Muscle of leg (tissue), 11 donors: ENCODE data around the gene F8. TPM values are rescaled to one million over a fixed set of nuclear protein-coding genes. Genes with fewer than 3 reads are reported as not detected.

Experiments
- DNase-seq: peaks from one replicate; pipeline ENCODE4 v3.0.0; 2013
- H3K27ac ChIP-seq: one replicate; pipeline ENCODE4 v1.5.1; 2013; ENCODE audit warnings: mild to moderate bottlenecking, low read length, control low read depth
- H3K27me3 ChIP-seq: one replicate; pipeline ENCODE4 v1.6.1; 2013; ENCODE audit warnings: low read length; ENCODE audit not compliant: control insufficient read depth, insufficient read depth
- H3K36me3 ChIP-seq: one replicate; pipeline ENCODE4 v1.6.1; 2013; ENCODE audit warnings: low read length; ENCODE audit not compliant: control insufficient read depth, insufficient read depth
- H3K4me1 ChIP-seq: one replicate; pipeline ENCODE4 v1.6.1; 2013; ENCODE audit warnings: low read length; ENCODE audit not compliant: control insufficient read depth, insufficient read depth
- H3K4me3 ChIP-seq: one replicate; pipeline ENCODE4 v1.5.1; 2013; ENCODE audit warnings: low read length, control low read depth
- H3K9me3 ChIP-seq: replicated peaks from 2 replicates; pipeline ENCODE4 v1.6.1; 2013; ENCODE audit warnings: low read depth, low read length; ENCODE audit not compliant: control insufficient read depth
- WGBS: methylation state at CpG from one replicate; pipeline ENCODE4 v1.1.5; 2013; ENCODE audit warnings: missing lambda C conversion rate; ENCODE audit not compliant: insufficient coverage; 5-methylcytosine and 5-hydroxymethylcytosine counted together
- polyA plus RNA-seq, 8 donors: library from polyadenylated mRNA; unstranded; fragments of 120-200 nt; gene quantifications; one replicate each; pipeline versions ENCODE4 v1.2.1 to v1.2.3, GENCODE V29; 2013; ENCODE audit warnings: inconsistent platforms in 1 of 8, low replicate concordance in 1 of 8; ENCODE audit not compliant: insufficient read length in 8 of 8, insufficient read depth in 1 of 8
- total RNA-seq: library from RNA; stranded (reverse); fragments of 120-200 nt; gene quantifications from one replicate; pipeline ENCODE4 v1.2.4, GENCODE V29; 2013

Gene F8
- total and polyA plus RNA-seq, 9 donors = 3.6 to 7.0 (median 5.0) TPM

DNA sequence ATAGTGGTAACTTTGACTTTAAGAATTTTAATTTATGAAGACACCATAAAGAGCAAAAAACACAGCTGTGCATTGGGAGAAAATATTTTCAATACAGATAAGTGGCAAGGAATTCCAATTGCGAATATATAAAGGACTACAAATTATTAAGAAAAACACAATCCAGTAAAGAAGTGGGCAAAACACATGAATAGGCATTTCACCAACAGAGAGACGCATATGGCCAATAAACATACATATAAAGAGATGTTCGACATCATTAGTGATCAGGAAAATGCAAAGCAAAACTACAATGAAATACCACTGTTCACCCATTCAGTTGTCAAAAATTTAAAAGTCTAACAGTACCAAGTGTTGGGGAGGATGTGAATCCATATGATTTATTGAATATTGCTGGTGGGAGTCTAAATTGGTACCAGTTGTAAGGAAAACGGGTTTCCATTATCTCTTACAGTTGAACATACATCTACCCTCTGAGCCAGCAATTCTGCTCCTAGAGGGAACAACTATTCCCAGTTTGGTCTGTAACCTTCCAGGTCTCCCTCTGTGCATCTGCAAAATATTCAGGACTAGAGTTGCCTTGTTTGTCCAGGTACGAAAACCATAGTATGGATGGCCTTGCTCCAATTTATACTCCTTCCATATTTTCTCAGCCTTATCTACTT is 215.6 kb downstream of the F8 start:
- no peak for DNase-seq
- Histone ChIP-seq H3K9me3 (peaks cover 5% of the 10 kb centered on the region), H3K36me3 (no peaks in the 10 kb centered on the region), H3K4me1 (peaks cover 9% of the 10 kb centered on the region), H3K27ac (no peak overlapping the region), H3K27me3 (no peaks in the 10 kb centered on the region), H3K4me3 (no peak overlapping the region)
- 76% methylated on average over 2 of the region's 5 CpGs for WGBS

GRCh38 chrX:154805696-154806091 is 216.8 kb downstream of the F8 start:
- peaks cover 9% of the 10 kb centered on the region for H3K4me1 ChIP-seq
- no peaks in the 10 kb centered on the region for H3K36me3 ChIP-seq
- H3K27me3 ChIP-seq = no peaks in the 10 kb centered on the region
- peak overlapping the region; percentile 73 for H3K4me3 ChIP-seq
- no peak for DNase-seq
- H3K9me3 ChIP-seq = peaks cover 5% of the 10 kb centered on the region
- no peak overlapping the region for H3K27ac ChIP-seq
- WGBS = 38% methylated on average over 12 of the region's 13 CpGs

DNA sequence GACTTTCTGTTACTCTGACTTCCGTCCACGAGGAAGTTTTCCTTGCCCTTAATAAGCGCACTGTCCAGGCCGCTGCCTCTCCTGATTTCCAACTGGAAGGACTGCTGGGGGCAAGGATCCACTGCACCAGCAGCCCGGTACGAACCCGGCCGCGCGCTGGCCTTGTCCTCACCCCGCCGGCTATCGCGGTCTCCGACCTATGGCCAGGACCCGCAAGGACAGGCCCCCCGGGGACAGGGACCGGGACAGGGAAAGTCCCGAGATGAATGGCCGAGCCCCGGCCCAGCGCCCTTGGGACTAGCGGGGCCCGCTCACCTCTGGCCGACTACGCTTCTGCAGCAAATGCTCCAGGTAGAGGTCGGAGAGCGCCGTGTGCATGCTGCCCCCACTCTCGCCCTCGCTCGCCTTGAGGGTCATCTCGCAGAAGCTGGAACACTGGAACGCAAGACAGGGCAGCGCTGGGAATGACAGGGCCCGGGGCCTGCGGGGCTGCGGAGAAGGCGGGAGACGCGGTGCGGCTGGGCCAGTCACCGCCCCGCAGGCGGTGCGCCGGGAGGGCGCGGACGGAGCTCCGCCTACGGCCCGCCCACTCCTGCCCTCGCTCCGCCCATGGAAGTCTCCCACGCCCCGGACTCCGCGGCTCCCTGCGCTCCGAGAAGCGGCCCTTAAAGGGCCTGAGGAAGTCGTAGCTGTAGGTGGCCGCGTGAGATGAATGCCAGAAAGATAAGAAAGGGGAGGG is 217.4 kb downstream of the F8 start, which contains the start of gene MPP1:
TSS of gene MPP1 (minus strand) at position 529 of the 739 bp plus-strand sequence. CDS start at position 417, 112 bp downstream.
- H3K9me3 ChIP-seq = peaks cover 5% of the 10 kb centered on the region
- WGBS = 26% methylated on average over 58 of the region's 65 CpGs
- peak; percentile 85 for DNase-seq

GRCh38 chrX:154804261-154804956 is 218.1 kb downstream of the F8 start:
- Histone ChIP-seq H3K9me3 (peaks cover 5% of the 10 kb centered on the region), H3K4me3 (peak overlapping the region; percentile 73), H3K27ac (peak overlapping the region; percentile 47), H3K4me1 (peaks cover 14% of the 10 kb centered on the region), H3K36me3 (no peaks in the 10 kb centered on the region), H3K27me3 (no peaks in the 10 kb centered on the region)
- DNase-seq = no peak
- 50% methylated on average over 4 of the region's 7 CpGs for WGBS

More for the DNA sequence above, 217.4 kb downstream of the F8 start, which contains the start of gene MPP1:
- Histone ChIP-seq H3K4me1 (peaks cover 9% of the 10 kb centered on the region), H3K27me3 (no peaks in the 10 kb centered on the region), H3K27ac (peak within 1 kb of the TSS; percentile 47), H3K36me3 (no peaks in the 10 kb centered on the region), H3K4me3 (peak within 1 kb of the TSS; percentile 73)

- Histone ChIP-seq H3K27ac (no peak overlapping the region), H3K36me3 (no peaks in the 10 kb centered on the region), H3K4me1 (peaks cover 15% of the 10 kb centered on the region), H3K4me3 (no peak overlapping the region), H3K27me3 (no peaks in the 10 kb centered on the region), H3K9me3 (peaks cover 5% of the 10 kb centered on the region)
- WGBS = 67% methylated on average over 2 of the region's 2 CpGs
- no peak for DNase-seq
Measured at GRCh38 chrX:154802947-154803346, 219.6 kb downstream of the F8 start.

- H3K27ac ChIP-seq = no peak overlapping the region
- no peaks in the 10 kb centered on the region for H3K27me3 ChIP-seq
- H3K4me1 ChIP-seq = peaks cover 10% of the 10 kb centered on the region
- H3K9me3 ChIP-seq = no peaks in the 10 kb centered on the region
- DNase-seq = peak; percentile 22
- 72% methylated on average over 3 of the region's 8 CpGs for WGBS
- H3K36me3 ChIP-seq = no peaks in the 10 kb centered on the region
- H3K4me3 ChIP-seq = no peak overlapping the region
Measured at GRCh38 chrX:154800478-154801210, 221.9 kb downstream of the F8 start.

DNA sequence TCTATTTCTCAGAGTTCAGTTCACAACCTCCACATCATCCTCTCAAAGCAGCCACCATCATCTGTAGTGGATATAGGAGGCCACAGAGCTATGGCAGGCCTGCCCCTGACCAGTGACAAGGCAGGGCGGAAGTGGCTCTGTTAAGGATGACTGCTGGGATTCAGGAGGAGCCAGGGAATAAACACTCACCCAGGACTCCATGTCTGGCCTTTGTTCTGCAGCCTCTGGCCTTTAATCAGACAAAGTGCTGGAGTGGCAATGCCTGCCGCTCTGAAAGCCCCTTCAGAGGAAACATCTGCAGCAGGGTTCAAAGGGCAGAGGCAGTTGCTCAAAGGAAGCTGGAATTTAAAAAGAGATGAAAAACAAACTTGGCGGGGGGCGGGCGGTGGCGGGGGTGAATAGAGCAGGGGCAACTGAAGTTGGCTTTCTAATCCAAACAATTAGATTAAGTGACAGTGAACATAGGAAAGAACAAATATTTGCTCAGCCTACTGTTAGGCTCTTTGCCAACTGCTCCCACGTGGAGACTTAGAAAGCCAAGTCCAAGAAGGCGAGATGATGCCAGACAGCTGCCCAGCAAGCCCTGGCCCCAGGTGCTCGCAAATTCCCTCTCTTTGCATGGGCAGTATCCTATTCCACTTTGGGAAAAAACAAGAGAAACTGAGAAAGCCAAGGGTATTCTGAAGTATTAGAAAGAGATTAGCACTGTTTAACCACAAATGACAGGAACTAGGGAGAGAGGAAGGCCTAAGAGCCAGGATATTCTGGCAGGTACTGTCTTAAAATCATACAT is 222.8 kb downstream of the F8 start:
- no peaks in the 10 kb centered on the region for H3K9me3 ChIP-seq
- no peaks in the 10 kb centered on the region for H3K36me3 ChIP-seq
- no peak for DNase-seq
- H3K27me3 ChIP-seq = no peaks in the 10 kb centered on the region
- 52% methylated on average over 9 of the region's 9 CpGs for WGBS
- peak overlapping the region; percentile 62 for H3K27ac ChIP-seq
- H3K4me3 ChIP-seq = no peak overlapping the region
- H3K4me1 ChIP-seq = peaks cover 10% of the 10 kb centered on the region

- H3K36me3 ChIP-seq = no peaks in the 10 kb centered on the region
- H3K27me3 ChIP-seq = no peaks in the 10 kb centered on the region
- no peak overlapping the region for H3K4me3 ChIP-seq
- no peak overlapping the region for H3K27ac ChIP-seq
- no peaks in the 10 kb centered on the region for H3K9me3 ChIP-seq
- no CpG with 5 or more reads among the region's 6 CpGs for WGBS
- peaks cover 6% of the 10 kb centered on the region for H3K4me1 ChIP-seq
- no peak for DNase-seq
Measured at GRCh38 chrX:154797006-154797405, 225.5 kb downstream of the F8 start.

DNA sequence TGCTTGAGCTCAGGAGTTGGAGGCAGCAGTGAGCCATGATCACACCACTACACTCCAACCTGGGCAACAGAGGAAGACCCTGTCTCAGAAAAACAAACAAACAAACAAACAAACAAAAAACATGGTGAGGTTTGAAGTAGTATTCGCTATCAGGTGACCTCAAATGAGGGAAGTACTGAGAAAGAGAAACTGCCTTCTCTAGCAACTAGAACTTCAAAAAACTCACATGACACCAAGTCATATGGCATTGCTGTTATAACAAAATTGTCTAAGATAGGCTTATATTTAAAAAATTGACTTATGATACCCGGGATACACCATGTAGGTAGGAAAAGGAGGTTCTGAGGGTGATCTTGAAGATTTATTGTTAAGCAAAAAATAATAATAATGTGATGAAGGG is 227.5 kb downstream of the F8 start:
- no CpG with 5 or more reads among the region's 2 CpGs for WGBS
- H3K27ac ChIP-seq = no peak overlapping the region
- H3K36me3 ChIP-seq = no peaks in the 10 kb centered on the region
- peak; percentile 36 for DNase-seq
- H3K9me3 ChIP-seq = no peaks in the 10 kb centered on the region
- H3K4me3 ChIP-seq = no peak overlapping the region
- H3K4me1 ChIP-seq = peaks cover 6% of the 10 kb centered on the region
- H3K27me3 ChIP-seq = no peaks in the 10 kb centered on the region
